ENCODE measurements around the gene ACTG2.

The ACTG2 gene

DNA sequence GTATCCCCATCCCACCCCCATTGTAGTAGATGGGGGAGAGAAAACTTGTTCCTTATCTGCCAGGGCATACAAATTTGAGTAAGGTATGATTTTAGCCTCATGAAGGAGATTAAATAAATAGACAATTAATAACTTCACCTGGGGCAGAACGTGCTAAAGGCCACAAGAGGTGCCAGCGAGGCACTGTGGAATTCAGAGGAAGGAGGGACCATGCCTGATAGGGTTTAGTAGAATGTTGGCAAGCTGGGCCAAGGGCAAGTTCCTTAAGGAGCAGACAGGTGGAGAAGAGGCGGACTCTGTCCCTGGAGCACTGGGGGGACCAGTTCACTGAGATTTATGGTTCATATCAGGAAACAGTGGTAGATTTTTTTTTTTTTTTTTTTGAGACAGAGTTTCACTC, 41.5 kb upstream of the ACTG2 start:
- Histone ChIP-seq H3K27ac (replicated peaks) (no peak overlapping the region), H3K27me3 (ENCODE audit: insufficient read depth, poor library complexity, severe bottlenecking) (no peaks in the 10 kb centered on the region), H3K4me3 (replicated peaks; ENCODE audit: insufficient read depth, low read length) (no peak overlapping the region)
- DNase-seq (ENCODE audit: low read depth in 1 of 2, low spot score in 1 of 2), result peak in 1 of 2 experiments; percentile 13
- TF ChIP-seq GABPA (IDR thresholded peaks at IDR 0.05; ENCODE audit: low read depth) (no peak), SPI1 (IDR thresholded peaks at IDR 0.05; ENCODE audit: borderline replicate concordance, low read depth) (no peak), POLR2AphosphoS5 (IDR thresholded peaks at IDR 0.05; ENCODE audit: low read depth) (no peak)
- TF ChIP-seq, protein P1, sequence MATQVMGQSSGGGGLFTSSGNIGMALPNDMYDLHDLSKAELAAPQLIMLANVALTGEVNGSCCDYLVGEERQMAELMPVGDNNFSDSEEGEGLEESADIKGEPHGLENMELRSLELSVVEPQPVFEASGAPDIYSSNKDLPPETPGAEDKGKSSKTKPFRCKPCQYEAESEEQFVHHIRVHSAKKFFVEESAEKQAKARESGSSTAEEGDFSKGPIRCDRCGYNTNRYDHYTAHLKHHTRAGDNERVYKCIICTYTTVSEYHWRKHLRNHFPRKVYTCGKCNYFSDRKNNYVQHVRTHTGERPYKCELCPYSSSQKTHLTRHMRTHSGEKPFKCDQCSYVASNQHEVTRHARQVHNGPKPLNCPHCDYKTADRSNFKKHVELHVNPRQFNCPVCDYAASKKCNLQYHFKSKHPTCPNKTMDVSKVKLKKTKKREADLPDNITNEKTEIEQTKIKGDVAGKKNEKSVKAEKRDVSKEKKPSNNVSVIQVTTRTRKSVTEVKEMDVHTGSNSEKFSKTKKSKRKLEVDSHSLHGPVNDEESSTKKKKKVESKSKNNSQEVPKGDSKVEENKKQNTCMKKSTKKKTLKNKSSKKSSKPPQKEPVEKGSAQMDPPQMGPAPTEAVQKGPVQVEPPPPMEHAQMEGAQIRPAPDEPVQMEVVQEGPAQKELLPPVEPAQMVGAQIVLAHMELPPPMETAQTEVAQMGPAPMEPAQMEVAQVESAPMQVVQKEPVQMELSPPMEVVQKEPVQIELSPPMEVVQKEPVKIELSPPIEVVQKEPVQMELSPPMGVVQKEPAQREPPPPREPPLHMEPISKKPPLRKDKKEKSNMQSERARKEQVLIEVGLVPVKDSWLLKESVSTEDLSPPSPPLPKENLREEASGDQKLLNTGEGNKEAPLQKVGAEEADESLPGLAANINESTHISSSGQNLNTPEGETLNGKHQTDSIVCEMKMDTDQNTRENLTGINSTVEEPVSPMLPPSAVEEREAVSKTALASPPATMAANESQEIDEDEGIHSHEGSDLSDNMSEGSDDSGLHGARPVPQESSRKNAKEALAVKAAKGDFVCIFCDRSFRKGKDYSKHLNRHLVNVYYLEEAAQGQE (IDR thresholded peaks at IDR 0.05; ENCODE audit: insufficient replicate concordance, low read depth), result no peak
- TF ChIP-seq, protein P2, sequence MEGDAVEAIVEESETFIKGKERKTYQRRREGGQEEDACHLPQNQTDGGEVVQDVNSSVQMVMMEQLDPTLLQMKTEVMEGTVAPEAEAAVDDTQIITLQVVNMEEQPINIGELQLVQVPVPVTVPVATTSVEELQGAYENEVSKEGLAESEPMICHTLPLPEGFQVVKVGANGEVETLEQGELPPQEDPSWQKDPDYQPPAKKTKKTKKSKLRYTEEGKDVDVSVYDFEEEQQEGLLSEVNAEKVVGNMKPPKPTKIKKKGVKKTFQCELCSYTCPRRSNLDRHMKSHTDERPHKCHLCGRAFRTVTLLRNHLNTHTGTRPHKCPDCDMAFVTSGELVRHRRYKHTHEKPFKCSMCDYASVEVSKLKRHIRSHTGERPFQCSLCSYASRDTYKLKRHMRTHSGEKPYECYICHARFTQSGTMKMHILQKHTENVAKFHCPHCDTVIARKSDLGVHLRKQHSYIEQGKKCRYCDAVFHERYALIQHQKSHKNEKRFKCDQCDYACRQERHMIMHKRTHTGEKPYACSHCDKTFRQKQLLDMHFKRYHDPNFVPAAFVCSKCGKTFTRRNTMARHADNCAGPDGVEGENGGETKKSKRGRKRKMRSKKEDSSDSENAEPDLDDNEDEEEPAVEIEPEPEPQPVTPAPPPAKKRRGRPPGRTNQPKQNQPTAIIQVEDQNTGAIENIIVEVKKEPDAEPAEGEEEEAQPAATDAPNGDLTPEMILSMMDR (IDR thresholded peaks at IDR 0.05; ENCODE audit: insufficient read depth, low read length), result no peak

DNA sequence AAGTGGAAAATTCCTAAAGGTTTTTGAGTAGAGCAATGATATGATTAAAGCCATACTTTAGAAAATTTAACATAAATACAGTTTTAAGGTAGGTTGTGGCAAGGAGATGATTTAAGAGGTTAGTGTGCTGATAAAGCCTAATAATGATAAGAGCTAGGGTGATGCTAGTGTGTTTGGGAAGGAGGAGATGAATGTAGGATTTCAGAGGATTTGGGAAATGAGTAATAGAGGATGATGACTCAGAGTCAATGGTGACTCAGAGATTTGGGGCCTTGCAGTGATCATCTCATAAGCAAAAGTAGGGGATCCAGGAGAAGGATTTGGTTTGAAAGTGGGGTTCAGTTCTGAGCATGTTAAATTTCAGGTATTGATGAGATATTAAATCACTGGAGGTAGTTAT, 40.8 kb upstream of the ACTG2 start:
- Histone ChIP-seq H3K4me3 (replicated peaks; ENCODE audit: insufficient read depth, low read length) (no peak overlapping the region), H3K27ac (replicated peaks) (no peak overlapping the region), H3K27me3 (ENCODE audit: insufficient read depth, poor library complexity, severe bottlenecking) (no peaks in the 10 kb centered on the region)
- DNase-seq (ENCODE audit: low read depth in 1 of 2, low spot score in 1 of 2), result no peak
- TF ChIP-seq, protein P2 (IDR thresholded peaks at IDR 0.05; ENCODE audit: insufficient read depth, low read length), result no peak
- TF ChIP-seq SPI1 (IDR thresholded peaks at IDR 0.05; ENCODE audit: borderline replicate concordance, low read depth) (no peak), GABPA (IDR thresholded peaks at IDR 0.05; ENCODE audit: low read depth) (no peak), POLR2AphosphoS5 (IDR thresholded peaks at IDR 0.05; ENCODE audit: low read depth) (no peak)
- TF ChIP-seq, protein P1 (IDR thresholded peaks at IDR 0.05; ENCODE audit: insufficient replicate concordance, low read depth), result no peak

DNA sequence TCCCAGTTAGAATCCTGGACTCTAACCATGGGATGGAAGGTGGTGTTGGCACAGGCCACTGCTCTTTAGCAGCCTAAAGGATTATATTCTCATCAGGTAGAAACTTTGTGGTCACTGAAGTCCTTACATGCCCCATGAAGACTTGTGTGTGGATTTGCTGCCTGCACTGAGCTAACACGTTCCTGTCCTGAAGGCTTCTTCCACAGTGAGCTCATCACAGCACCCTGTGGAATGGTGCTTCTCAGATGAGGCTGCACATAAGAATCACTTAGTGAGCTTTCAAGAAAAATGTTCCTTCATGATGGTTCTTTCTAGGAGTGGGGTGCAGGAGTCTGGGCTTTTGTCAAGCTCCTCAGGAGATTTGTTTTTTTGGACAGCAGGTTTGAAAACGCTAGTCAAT, 37.3 kb upstream of the ACTG2 start:
- no peak overlapping the region for H3K27ac ChIP-seq (replicated peaks)
- no peaks in the 10 kb centered on the region for H3K27me3 ChIP-seq (ENCODE audit: insufficient read depth, poor library complexity, severe bottlenecking)
- DNase-seq (ENCODE audit: low read depth in 1 of 2, low spot score in 1 of 2), result no peak
- TF ChIP-seq SPI1 (IDR thresholded peaks at IDR 0.05; ENCODE audit: borderline replicate concordance, low read depth) (no peak), GABPA (IDR thresholded peaks at IDR 0.05; ENCODE audit: low read depth) (no peak), POLR2AphosphoS5 (IDR thresholded peaks at IDR 0.05; ENCODE audit: low read depth) (no peak)
- TF ChIP-seq, protein P2 (IDR thresholded peaks at IDR 0.05; ENCODE audit: insufficient read depth, low read length), result no peak
- TF ChIP-seq, protein P1 (IDR thresholded peaks at IDR 0.05; ENCODE audit: insufficient replicate concordance, low read depth), result no peak
- H3K4me3 ChIP-seq (replicated peaks; ENCODE audit: insufficient read depth, low read length), result no peak overlapping the region
